CD4-positive, alpha-beta T cell treated with Interleukin-21 for 1 hour (primary cell): Measurements from ENCODE around the gene IBA57.

ENCODE experiments used
- DNase-seq: peaks from one replicate; pipeline ENCODE4 v3.0.0-alpha.2; 2020

The IBA57 gene

GRCh38 chr1:228165372-228166169 is at the start of gene IBA57:
IBA57 (plus strand) TSS chr1:228165804; CDS start chr1:228165817, 13 bp downstream.
- peak; percentile 100 for DNase-seq

- no peak for DNase-seq
Measured at GRCh38 chr1:228117335-228117734, 48.3 kb upstream of the IBA57 start.

DNA sequence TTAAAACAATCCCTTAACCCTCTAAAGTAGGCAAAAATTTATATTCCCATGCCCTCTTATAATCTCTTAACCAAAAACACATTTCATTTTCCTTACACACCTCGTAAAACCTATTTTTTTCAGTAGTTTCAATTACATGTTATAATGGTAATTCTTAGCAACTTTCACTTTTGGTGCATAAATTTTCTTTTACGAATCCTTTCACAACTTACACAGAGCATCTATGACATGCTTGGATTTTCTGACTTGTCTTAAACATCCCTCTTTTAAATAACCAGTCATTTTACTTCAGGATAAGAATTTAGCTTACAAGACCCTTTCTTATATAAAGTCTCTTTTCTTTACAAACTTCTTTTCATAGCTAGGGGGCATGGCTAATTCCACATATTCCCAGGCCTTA is 47.6 kb upstream of the IBA57 start:
- no peak for DNase-seq

- no peak for DNase-seq
Measured at GRCh38 chr1:228120351-228120750, 45.3 kb upstream of the IBA57 start.

GRCh38 chr1:228120857-228121489 is 44.6 kb upstream of the IBA57 start:
- no peak for DNase-seq

- DNase-seq: no peak
Measured at GRCh38 chr1:228122921-228123441, 42.6 kb upstream of the IBA57 start.

GRCh38 chr1:228123505-228123904 is 42.1 kb upstream of the IBA57 start:
- DNase-seq: no peak

- DNase-seq: no peak
Measured at GRCh38 chr1:228125185-228125584, 40.4 kb upstream of the IBA57 start.

DNA sequence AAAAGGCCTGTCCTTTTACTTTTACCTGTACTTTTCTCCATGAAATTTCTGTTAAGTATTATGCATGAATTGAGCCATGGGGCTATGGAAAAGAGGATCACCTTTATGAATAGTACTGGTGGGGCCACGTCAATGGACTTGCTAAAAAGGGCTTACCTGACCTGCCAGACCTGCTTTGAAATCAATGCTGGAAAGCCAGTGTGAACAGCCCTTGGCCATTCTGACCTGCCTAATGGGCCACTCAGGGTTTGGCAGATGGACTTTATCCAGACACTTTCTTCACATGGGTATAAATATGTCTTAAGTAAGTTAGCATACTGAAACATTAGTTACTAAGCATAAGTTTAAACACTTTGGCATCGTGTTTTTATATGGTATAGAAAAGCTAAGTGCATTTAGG is 33.8 kb upstream of the IBA57 start:
- no peak for DNase-seq

DNA sequence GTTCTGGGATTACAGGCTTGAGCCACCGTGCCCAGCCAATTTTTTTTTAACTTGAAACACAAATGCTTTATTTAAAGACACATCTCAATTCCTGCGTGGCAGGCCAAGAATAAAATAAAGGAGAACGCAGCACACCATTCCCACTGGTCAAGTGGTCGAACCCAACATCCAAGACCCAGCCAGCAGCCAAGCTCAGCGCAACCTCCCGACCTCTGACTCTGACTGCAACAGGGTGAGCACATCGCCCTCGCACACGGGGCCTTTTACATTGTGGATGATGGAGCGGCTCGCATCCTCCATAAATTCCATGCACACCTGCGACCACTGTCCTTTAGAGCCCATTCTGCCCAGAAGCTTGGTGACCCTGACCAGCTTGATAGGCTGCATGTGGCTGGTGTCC is 31.0 kb upstream of the IBA57 start:
- no peak for DNase-seq

DNA sequence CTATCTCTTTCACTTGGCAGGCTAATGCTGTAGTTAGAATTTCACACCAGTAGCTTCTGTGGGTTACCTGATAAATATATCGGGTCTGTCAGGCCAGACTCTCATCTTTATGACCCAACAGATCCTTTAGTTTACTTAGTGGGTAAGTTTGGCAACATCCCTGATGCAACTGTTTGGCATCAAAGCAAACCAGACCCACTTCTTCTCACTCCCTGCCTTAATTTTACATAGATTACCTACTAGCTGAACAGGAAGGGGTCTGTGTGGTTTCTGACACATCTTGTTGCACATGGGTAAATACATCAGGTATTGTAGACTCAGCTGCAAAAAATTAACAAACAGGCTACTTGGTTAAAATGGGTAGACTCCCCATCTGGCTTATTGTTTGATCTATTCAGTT is 28.7 kb upstream of the IBA57 start:
- DNase-seq: peak; percentile 23

- no peak for DNase-seq
Measured at GRCh38 chr1:228139406-228139930, 26.1 kb upstream of the IBA57 start.

DNA sequence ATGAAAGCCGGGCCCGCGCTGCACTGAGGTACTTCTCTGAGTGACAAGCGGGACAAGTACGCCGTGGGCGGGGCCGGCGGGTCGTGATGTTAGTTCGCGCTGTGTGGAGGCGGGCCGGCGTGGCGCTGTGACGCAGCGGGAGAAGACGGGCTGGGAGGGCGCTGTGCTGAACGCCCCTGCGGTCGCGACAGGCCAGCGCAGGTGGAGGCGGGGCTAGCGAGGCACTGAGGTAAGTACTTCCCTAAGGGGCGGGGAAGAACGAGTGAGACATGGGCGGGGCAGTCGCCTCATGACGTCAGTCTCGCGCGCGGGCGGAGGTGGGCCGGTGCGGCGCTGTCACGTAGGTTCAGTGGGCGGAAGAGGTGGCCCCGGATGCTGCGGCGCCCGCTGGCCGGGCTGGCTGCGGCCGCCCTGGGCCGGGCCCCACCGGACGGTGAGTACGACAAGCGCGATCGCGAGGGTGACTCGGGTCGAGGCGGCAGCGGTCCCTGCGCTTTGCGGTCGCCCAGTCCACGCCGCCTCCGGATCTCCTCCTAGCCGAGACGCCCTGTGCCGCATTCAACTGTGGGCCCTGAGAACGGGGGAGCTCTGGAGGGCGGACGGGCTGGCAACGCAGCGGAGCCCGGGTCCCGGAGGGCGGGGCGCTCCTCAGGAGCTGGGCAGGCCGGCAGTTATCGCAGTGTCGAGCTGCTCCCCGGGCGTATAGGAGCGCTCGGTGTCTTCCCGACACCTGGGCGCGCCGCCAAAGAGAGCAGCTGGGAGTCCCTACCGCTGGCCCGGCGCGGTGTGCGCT is 25.5 kb upstream of the IBA57 start, which contains the start of gene GUK1:
TSS of gene GUK1 (plus strand) at position 349 of the 793 bp plus-strand sequence. CDS start at position 373, 24 bp downstream.
- peak; percentile 100 for DNase-seq

DNA sequence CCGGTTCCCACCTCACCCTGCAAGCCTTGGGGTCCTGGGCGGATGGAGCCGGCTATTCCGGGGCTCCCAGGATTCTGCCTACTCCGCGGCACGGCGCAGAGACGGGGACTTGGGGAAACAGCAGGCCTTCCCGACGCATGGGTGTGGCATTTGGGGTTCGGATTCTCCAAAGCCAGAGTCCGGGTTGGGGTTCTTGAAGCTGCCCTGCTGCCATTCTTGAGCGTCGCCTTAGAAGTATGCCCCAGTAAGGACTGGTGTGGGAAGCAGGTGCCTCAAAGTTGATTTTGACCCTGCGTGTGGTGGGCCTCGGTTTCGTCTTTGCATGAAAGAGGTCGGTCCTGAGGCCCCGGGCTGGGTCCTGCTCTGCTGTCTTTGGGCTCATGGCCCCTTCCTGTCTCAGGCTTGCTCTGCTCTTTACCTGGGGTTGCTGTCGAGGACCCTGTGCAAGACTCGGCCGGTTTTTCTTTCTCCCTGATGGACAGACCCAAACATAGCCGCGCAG is 24.8 kb upstream of the IBA57 start:
- DNase-seq: no peak

- DNase-seq: peak; percentile 48
Measured at GRCh38 chr1:228141226-228142044, 24.2 kb upstream of the IBA57 start.

DNA sequence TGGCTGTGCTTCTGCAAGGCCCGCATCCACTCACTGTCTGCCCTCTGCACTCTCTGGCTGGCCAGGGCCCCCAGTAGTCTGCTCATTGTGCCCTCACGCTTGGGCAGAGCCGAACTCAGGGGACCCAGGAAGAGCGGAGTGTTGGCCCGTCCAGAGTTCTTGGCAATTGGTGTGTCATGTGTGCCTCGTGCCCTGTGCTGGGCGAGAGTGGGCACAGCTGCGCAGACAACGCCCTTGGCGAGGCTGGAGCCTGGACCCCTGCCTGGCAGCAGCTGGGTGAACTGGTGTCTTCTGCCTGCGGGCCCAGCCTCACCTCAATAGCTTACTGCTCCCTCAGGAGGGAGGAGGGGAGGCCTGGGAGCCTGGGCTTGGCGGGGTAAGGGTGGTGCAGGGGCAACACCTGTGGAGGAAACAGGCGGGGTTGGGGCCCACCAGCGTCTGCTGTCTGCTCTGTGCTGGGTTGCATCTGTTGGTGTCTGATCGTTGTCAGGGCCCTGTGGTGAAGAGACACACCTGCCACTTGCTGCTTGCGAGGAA is 23.4 kb upstream of the IBA57 start:
- no peak for DNase-seq

DNA sequence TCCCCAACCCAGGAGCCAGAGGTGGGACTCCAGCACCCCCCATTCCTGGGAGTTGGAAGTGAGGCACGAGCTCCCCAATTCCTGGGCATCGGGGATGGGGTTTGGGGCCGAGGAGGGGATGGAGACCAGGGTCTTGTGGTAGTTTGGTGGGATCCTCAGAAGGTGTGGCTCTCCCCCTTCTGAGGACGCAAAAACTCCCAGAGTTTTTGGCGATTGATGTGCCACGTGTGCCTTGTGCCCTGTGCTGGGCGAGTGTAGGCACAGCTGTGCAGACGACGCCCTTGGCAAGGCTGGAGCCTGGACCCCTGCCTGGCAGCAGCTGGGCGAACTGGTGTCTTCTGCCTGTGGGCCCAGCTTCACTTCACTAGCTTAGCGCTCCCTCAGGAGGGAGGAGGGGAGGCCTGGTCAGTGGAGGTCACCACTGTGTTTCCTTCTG is 22.9 kb upstream of the IBA57 start:
- no peak for DNase-seq

DNA sequence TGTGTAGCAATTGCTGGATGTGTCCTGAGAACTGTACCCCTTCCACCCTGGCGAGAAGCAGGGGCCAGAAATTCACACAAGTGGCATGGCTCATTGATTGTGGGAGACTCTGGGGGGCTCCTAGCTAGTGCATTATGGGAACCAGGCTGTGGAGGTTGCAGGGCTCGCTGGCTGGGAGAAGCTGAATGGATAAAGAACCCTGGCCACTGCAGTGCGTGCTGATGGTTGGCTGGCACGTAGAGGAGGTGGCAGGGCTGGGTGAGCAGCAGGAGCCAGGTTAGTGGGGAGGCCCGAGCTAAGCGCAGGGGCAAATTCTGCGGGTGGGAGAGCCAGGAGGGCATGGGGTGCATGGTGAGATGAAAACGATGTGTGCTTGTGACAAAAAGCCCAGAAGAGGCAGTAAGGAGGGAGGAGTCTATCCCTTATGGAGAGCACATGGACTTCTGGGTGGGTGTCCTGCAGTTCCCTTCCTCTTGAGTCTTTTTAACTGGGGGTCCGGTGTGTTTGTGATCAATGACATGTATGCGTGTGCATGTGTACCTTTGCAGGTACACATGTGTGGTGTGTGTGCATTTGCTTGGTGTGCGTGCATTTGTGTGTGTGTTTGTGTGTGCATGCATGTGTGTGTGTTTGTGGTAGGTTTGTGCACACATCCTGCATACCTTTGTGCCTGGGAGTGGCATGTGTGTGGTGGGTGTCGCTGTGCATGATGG is 22.0 kb upstream of the IBA57 start:
- DNase-seq: no peak

- DNase-seq: no peak
Measured at GRCh38 chr1:228144193-228144992, 21.2 kb upstream of the IBA57 start.

- DNase-seq: no peak
Measured at GRCh38 chr1:228144993-228145343, 20.6 kb upstream of the IBA57 start.
